HTR-8/SVneo (cell line): ENCODE results near the gene BMP7.
A peak's percentile ranks its signal among the peaks of the same experiment; 100 is the strongest.
"Not testable (repeated sequence)": the region's sequence is repeated elsewhere in the genome, so short reads cannot be mapped to it uniquely, and the experiment has no call there.

Source experiments
- DNase-seq: peaks from one replicate; pipeline ENCODE4 v3.0.0; 2011; ENCODE audit warnings: low spot score, mixed read lengths; ENCODE audit not compliant: insufficient read length
- FAIRE-seq: peaks from 2 replicates; lab custom pipeline; 2011; peaks lifted over from hg19 to GRCh38; lab: Jason Lieb, UNC

The BMP7 gene

DNA sequence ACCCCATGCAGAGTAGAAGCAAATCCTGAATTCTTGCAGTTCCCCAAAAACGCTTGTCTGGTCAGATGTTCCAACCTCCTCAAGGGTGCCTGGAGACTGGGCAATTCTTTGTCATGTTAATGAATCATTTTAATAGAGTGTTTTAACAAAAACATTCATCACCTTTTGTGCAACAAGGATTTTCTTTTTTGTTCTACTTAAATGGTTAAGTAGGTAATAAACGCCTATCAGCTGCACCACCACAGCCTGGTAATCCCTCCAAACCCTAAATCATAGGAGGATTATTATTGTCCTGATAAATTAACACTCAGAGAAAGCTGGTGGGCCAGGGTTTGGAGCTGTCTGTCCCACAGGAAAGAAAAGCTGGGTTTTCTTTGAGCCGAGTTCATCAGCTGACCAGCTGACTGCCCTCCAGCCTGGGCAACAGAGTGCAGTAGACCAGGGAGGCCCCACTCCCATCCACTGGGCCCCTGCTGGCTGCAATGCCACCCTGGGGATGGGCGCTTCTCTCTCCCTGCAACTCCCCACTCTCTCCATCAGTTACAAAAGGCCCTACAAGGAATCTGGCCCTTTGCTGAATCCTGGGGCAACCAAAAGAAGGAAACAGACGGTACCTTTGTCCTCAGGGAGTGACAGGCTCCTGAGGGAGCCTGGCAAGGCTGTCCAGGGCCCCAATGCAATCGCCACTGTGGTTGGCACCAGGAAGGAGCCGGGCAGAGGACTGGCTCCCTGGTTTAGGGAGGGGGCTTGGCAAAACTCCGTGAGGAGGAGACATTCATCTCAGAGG is 23.1 kb upstream of the BMP7 start:
- DNase-seq (no peak), FAIRE-seq (peak; percentile 69)

DNA sequence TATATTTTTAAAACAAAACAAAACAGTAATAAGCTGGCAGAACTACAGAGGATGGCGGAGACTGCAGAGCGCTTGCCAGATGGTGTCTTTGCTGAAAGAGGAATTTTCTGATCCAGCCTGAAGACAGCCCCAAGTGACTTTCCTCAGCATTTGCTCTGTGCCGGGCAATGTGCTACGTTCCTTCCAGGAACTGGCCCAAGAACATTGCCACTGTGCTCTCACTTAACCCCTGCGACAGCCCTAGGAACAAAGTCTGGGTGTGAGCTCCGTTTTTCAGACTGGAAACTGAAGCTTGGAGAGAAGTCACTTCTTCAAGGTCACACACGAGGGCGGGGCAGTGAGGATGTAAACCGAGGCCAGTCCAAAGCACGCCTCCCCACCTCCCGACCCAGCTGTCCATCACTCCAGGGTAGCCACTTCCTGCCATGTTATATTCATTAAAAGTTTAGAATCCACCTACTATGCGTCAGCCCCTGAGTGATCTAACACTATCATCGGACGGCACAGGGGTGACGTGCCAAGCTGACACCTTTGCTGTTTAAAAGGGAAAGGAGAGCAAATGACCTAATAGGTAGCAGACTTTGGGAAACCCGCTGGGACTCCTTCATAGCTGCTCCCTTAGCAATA is 22.3 kb upstream of the BMP7 start:
- DNase-seq (no peak), FAIRE-seq (peak; percentile 84)

DNA sequence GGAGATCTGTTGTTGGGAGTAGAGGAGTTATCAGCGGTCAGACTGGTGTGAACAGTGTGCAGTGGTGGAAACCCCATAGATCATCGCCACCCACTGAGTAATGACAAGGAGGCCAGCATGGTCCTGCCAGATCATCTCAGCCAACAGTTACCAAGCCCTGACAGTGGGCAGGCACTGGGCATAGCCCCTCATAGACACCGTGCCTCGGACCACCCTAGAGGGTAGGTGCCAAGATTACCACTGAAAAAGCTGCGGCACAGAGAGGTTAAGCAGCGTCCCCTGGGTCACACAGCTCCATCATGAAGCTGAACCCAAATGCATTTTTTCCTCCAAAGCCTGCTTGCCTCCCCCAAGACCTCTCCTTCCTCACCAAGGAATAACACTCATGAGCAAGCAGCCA is 21.5 kb upstream of the BMP7 start:
- DNase-seq (no peak), FAIRE-seq (peak; percentile 88)

DNA sequence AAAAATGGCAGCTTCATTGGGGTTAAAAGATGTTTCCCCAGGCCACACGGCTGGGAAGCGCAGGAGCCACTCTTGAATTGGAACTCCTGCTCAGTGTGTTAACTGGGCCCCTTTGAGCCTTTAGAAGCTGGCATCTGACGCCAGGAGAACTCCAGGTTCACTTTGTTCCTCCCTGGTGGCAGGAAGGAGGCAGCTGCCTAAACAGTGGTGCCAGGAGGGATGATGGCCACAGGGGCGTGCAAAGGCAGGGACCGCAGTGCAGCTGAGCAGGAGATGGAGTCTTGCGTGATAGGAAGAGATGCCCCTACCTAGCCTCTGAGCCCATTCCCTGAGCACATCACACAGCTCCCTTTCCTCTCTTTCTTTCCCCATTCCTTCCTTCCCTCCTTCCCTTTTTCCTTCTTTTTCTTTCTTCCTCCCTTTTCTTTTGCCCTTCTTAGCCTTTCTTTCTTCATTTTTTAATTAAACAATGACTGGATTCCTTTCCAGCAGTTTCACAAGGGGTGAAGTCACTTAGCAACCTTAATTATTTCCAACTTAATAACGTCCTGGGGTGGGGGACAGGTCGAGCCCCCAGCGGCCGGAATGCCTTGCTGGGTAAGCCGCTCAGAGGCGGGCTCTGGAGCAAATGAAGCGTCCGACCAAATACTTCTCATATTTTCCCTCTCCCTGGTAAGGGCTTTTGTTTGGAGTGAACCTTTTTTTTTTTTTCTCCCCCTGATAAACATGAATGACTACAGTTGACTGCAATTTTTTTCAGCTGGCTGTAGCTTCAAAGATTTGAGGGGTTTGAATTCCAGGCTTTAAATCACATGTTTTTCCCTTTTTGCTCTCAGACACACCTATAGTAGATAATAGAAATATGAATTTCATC is 20.8 kb upstream of the BMP7 start:
- DNase-seq (no peak), FAIRE-seq (peak; percentile 58)

DNA sequence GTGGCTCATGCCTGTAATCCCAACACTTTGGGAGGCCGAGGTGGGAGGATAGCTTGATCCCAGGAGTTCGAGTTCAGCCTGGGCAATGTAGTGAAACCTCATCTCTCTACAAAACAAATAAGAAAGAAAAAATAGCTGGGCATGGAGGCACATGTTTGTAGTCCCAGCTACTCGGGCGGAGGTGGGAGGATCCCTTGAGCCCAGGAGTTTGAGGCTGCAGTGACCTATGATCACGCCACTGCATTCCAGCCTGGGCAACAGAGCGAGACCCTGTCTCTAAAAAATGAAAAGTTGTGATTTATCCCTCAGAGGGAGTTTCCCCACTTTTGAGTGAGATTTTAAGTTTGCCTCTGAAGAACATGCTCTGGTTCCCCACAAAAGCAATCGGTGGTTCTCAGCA is 17.4 kb upstream of the BMP7 start:
- FAIRE-seq: peak; percentile 48
- DNase-seq: no peak

DNA sequence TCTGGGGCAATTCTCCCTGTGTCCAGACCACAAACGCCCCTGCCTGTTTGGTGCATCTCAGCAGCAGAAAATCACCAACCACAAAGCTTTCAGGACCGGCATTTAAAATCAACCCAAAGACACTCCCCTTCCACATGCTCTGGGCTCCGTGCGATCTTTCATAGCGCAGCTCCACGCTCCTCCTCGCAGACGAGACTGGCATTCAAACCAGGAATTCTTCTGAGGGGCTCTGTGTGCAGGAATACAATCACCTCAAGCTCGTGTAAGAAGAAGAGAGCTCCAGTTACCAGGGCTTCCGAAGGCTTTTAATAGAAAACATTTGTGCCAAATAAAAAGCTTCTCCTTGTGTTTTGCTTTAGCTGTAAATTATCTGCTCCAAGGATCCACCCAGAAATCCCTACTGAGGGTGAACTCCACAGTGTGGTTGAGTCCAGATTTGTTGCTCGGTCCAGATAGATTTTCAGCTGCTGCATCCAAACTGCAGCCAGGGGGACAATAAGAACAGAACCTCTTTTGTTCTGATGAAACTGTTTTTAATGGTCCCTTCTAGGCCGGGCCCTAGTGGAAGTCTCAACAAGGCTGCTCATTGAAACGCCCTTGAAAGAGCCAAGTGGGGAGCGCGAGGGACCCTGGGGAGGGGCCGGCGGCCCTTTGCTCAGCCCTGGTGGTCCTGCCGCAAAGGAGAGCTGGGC is 16.4 kb upstream of the BMP7 start:
- FAIRE-seq: peak; percentile 58
- DNase-seq: no peak

DNA sequence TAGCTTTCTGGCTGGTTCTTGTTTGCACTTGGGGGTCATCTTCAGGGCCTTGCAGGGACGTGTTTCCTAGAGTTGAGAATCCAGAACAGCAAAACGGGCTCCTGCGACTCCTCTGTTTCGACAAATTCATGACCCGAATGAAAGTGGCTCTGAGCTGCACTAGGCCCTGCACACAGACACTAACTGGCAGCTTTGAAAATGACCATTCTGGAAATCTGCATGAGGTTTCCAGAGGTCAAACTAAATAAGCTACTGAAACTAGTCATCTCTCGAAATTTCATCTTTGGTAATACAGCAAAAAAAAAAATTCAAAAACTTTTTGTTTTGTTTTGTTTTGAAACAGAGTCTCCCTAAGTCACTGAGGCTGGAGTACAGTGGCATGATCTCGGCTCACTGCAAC is 15.5 kb upstream of the BMP7 start:
- DNase-seq (no peak), FAIRE-seq (peak; percentile 9)

DNA sequence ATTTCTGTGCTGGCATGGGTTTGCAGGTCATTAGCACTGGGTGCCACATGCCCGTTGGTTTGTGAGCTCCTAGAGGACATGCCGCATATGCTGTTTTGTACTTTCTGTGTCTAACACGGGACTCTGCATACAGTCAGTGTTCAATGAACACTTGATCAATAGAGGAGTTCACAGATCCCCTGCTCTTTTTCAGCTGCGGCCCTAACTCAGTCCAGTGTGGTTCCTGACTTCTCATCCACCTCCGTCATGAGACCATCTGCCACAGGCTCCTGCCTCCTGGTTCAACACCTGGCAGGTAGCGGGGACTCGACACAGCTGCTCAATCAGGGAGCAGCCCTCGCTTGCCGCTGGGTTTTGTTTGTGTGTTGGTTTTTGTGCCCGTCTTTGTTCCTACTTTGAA is 13.8 kb upstream of the BMP7 start:
- FAIRE-seq: peak; percentile 89
- DNase-seq: no peak

DNA sequence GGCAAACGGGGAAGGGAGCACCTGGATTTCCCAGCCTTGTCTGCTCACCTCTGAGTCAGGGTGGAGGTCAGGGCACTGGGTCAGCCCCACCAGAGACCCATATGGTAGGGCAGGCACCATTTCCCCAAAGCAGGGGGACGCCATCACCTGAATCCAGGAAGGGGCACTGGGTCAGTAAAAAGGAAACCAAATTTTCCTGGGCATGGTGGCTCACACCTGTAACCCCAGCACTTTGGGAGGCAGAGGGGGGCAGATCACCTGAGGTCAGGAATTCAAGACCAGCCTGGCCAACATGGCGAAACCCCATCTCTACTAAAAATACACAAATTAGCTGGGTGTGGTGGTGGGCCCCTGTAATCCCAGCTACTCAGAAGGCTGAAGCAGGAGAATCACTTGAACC is 13.1 kb upstream of the BMP7 start:
- FAIRE-seq, DNase-seq: not testable (repeated sequence)

DNA sequence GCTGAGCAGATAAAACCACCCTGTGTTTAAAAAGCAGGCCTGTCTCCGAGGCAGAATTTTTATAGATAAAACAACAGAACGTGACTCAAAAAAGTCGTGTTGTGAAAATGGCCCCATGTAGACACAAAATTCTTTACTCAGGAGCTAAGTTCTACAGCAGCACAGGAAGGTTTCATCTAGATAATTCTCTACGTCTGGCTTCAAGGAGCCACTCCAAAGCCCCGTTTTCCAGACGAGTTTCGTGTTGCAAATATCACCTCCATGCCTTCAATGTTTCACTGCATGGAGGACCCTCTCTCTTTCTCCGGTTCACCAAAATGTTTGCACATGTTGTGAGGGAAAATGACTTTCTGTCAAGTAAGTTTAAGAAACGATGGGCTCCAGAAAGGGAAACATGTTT is 12.0 kb upstream of the BMP7 start:
- peak; percentile 38 for FAIRE-seq
- no peak for DNase-seq

DNA sequence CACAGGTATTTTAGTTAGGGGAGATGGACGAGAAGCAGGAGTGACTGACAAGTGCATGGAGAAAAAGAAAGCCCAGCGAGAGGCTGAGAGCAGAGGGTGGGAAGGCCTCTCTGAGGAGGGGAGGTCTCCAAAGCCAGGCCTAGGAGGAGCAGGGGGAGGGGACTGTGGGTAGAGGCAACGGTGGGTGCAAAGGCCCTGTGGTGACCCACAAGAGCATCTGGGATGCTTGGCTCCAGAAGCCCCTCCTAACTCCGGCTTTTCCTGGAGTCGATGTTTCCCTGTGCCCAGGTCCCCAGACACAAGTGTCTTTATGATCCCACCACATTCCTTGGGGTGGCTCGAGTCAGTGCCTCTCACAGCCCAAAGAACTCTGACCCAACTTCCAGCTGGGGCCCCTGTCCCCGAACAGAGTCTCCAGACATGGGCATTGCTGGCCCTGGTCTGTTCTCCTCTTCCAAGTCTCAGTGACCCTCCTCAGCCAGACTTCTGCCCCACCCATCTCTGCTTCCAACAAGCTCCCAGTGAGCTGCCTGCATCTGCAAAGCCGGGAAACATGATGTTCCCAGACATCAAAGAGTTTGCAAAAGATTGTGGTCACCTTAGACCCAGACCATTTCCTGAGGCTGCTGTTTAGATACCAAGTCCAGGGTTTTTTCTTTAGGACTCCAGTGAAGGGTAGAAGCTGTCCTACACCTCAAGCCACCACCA is 11.1 kb upstream of the BMP7 start:
- FAIRE-seq (no peak), DNase-seq (no peak)

DNA sequence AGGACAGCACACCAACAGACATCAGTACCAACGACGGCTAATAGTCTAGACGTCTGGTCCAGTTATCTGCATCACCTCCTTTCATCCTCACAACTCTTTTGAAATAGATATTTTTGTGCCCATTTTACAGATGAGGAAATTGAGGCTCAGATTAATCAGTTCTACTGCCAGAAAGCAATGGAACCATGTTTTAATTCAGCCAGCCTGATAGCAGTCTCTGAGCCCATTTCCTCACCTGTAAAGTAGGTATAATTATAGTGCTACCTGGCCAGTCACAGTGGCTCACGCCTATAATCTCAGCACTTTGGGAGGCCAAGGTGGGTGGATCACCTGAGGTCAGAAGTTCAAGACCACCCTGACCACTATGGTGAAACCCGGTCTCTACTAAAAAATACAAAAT is 9.8 kb upstream of the BMP7 start:
- DNase-seq (no peak), FAIRE-seq (no peak)

DNA sequence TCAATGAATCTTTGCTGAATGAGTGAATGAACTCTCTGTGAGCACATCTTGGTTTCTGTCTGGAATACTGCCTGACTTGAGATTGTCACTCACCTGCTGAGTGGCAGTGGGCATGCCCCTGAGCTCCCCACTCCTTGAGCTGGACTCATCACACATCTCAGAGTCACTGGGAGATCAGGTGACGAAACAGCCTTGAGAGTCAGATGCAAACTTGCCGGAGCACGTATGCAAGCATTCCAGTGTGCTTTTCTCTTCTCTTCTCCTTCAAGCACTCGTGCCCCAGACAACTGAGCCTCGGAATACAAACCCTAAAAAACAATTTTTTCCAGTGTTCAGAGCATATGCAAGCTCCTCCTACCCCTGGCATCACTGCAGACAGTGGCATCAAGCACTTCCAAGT is 9.4 kb upstream of the BMP7 start:
- DNase-seq (no peak), FAIRE-seq (peak; percentile 93)

DNA sequence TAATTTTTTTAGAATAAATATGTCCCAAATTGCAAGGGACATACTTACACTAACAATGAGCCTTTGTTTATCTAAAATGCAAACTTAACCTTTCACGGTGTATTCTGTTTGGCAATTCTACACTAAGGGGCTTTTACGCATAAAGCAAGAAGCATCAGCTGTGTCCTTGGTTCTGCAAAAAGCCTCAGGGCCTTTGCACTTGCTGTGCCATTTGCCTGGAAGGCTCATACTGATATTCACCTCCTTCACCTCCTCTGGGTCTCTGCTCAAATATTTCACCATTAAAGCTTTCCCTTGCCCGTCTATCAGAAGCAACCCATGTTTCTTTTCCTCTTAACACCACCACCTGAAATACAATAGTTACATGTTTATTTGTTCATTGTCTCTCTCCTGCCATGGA is 8.9 kb upstream of the BMP7 start:
- FAIRE-seq (peak; percentile 36), DNase-seq (no peak)

DNA sequence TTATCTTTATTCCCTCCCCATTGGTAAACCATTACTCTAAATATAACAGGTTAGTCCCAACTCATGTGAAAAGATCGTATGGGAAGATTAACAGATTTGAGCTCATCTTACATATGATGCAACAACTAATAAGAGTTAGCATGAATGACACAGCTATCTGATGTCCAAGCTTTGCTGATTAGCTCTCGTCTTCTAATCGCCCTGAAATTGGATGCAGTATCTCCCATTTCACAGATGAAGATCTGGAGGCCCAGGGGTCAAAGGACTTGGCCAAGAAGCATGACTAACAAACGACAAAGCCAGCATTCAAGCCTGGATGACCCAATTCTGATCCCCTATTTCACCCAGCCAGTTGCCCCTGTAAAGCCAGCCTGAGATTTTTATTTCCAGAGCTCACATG is 8.4 kb upstream of the BMP7 start:
- DNase-seq (no peak), FAIRE-seq (peak; percentile 54)

DNA sequence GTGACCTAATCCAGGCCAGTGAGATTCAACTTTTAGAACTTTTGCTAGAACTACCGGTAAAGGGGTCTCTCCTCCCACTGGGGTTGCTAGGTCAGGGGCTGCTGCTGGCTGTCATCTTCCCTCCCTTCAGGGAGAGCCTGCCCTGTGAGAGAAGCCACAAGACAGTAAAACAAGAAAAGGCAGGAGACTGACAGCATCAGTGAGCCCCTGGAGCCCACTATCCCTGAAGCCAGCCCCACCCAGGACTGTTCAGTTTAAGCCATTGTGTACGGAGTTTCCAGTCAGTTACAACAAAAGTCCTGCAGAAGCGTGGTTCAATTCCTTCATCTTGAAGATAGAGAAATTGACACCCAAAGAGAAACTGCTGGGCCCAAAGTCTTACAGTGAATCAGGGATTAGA is 7.9 kb upstream of the BMP7 start:
- FAIRE-seq (no peak), DNase-seq (no peak)

DNA sequence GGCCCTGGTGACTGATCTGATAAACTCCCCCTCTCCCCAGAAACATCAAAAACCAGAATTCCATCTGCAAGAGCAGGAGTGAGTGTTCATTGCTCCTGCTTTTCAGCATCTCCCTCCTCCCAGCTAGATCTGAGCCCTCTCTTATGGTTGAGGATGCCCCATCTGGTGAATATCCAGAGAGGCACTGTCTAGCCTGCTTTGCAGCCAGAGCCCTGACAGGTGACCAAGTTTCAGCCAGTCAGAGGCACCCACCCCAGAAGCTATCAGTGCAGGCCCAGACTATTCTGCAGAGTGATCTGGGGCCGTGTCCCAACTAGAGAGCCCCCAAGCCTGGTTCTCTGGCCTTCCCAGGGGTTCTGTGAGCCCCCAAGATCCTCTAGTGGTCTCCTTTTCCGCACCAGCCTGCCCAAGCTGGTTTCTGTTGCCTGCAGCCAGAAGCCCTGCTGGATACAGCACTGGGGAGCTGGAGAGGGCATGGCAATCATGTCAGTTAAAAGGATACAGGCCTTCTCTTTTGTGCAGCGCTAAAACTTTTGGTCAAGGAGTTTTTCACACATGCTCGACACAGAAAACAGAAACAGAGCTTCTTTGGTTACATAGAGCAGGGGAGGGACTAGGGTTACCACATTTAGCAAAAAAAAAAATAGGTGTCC is 6.6 kb upstream of the BMP7 start:
- DNase-seq: no peak
- peak; percentile 13 for FAIRE-seq

DNA sequence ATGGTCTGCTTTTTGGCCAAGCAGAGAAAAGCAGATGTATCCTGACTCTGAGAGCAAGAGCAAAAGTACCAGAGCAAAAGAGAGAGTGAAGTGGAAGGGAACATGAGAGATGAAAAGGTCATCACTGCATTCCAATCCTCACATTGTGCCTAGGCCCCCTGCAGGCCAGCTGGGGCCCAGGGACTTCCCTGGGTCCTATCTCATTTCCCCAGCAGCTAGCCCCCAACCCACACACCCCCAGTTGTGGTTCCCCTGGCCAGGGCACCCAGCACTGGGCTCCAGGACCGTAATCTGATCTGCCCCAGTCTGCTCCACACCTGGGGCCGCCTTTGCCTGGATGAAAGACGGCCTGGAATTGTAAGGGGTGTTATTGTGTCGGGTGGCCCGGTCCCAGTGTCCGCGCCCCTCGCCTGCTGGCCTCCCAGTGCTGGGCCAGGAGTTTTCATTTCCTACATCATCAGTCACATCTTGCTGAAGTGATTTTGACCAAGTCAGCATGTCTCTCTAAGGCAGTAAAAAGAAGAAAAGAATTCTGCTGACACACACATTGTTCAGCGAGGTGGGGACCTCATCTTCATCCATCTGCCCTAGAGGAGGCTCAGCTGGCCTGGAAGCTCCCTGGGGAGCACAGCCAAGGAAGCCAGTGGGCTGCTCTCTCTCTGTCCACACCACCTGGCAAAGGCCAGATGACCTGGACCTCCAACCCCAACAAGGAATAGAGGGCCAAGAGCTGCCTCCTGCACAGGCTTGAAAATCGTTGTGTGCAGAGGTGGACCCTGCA is 4.0 kb upstream of the BMP7 start:
- DNase-seq (no peak), FAIRE-seq (peak; percentile 31)
